SK-N-MC (cell line): ENCODE data around the gene TRIM37.
"Not testable (repeated sequence)": the region's sequence is repeated elsewhere in the genome, so short reads cannot be mapped to it uniquely, and the experiment has no call there.

Experiments
- DNase-seq: peaks from one replicate; pipeline ENCODE4 v3.0.0-alpha.2; 2011; ENCODE audit warnings: low read depth, low spot score
- H3K27ac ChIP-seq: fragments of 200-600 bp; sonication (generic); 2 replicates; pipeline ENCODE4 v1.5.1; 2016; ENCODE audit warnings: mixed run types
- H3K36me3 ChIP-seq: fragments of 200-600 bp; sonication (generic); 2 replicates; pipeline ENCODE4 v1.6.1; 2017; ENCODE audit warnings: antibody characterized with exemption, low read length, mixed read lengths; ENCODE audit not compliant: insufficient read depth
- H3K4me3 ChIP-seq: fragments of 200-600 bp; sonication (generic); 2 replicates; pipeline ENCODE4 v1.5.1; 2016
- H3K9ac ChIP-seq: fragments of 200-600 bp; sonication (generic); 2 replicates; pipeline ENCODE4 v1.8.0; 2017; ENCODE audit warnings: mixed run types, mixed read lengths; ENCODE audit not compliant: insufficient read length
- H3K9me3 ChIP-seq: fragments of 200-600 bp; sonication (generic); 2 replicates; pipeline ENCODE4 v1.6.1; 2017; ENCODE audit warnings: low read depth, mild to moderate bottlenecking, antibody characterized with exemption, low read length, moderate library complexity, mixed read lengths
- EZH2 ChIP-seq: fragments of 200-600 bp; sonication (generic); IDR thresholded peaks from one replicate; pipeline ENCODE4 v1.6.1; 2017; ENCODE audit warnings: antibody characterized with exemption
- FOXP2 ChIP-seq: optimal IDR thresholded peaks from 2 replicates; pipeline ENCODE3; 2011; ENCODE audit warnings: mild to moderate bottlenecking, moderate library complexity; ENCODE audit not compliant: insufficient read depth; ENCODE audit errors: extremely low read length, control extremely low read depth
- POLR2AphosphoS5 ChIP-seq: IDR thresholded peaks from 2 replicates; pipeline ENCODE4 v1.6.1; 2012; ENCODE audit warnings: mild to moderate bottlenecking, low read depth, low read length, borderline replicate concordance

The TRIM37 gene

DNA sequence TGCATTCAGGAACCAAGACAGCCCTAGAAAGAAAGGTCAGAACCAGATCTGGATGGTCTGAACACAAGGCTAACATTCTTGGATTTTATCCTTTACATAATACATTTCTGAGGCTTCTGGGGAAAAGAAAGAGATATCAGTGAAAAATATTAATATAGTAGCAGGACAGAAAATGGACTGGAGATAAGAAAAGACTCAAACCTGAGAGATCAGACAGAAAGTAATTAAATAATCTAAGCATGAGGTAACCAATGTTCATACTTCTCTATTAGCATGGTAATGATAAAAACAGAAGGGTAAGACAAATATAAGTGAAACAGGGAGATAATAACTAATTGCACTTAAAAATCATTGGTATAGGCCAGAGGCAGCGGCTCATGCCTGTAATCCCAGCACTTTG is 5.5 kb downstream of the TRIM37 start:
- no peak overlapping the region for H3K27ac ChIP-seq
- H3K9me3 ChIP-seq, result no peaks in the 10 kb centered on the region
- no peak overlapping the region for H3K4me3 ChIP-seq
- peaks cover 52% of the 10 kb centered on the region for H3K36me3 ChIP-seq
- H3K9ac ChIP-seq, result no peak overlapping the region
- DNase-seq, result no peak
- TF ChIP-seq FOXP2 (no peak), POLR2AphosphoS5 (no peak), EZH2 (no peak)

DNA sequence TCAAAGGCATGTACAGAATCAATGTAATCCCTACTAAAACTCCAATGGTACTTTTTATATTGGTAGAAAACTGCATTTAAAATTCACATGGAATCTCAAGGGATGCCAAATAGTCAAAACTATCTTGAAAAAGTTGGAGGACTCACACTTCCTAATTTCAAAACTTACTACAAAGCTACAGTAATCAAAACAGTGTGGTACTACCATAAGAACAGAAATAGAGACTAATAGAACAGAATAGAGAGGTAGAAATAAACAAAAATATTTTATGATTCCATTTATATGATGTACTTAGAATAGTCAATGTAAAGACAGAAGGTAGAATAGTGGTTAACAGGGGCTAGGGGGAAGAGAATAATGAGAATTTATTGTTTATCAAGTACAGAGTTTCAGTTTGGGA is 8.8 kb downstream of the TRIM37 start:
- Histone ChIP-seq H3K9me3 (no peaks in the 10 kb centered on the region), H3K4me3 (no peak overlapping the region), H3K27ac (no peak overlapping the region), H3K36me3 (peaks cover 46% of the 10 kb centered on the region), H3K9ac (no peak overlapping the region)
- TF ChIP-seq EZH2 (no peak), FOXP2 (no peak), POLR2AphosphoS5 (no peak)
- DNase-seq, result no peak

DNA sequence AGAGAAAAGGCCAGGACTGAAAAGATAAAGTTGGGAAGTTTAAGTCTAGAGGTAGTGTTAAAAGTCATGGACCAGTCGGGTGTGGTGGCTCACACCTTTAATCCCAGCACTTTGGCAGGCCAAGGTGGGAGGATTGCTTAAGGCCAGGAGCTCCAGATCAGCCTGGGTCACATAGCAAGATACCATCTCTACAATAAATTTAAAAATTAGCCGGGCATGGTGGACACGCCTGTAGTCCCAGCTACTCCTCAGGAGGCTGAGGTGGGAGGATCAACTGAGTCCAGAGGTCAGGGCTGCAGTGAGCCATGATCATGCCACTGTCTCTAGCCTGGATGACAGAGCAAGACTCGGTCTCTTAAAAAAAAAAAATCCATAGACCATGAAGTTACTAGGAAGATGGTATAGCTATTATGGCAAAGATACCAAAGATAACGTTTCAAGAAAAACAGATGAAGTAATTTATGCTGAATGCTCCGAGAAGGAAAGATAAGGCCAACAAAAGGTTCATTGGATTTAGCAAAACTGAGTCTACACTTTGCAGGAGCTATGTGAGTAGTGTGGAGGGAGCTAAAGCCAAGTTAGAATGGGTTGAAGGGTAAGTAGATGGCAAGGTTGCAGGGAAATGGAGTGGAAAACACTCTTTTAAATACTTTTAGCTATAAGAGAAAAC is 11.7 kb downstream of the TRIM37 start:
- Histone ChIP-seq H3K36me3 (peaks cover 28% of the 10 kb centered on the region), H3K9ac (no peak overlapping the region), H3K9me3 (no peaks in the 10 kb centered on the region), H3K4me3 (no peak overlapping the region), H3K27ac (peak overlapping the region; percentile 97)
- no peak for TF ChIP-seq POLR2AphosphoS5
- no peak for TF ChIP-seq EZH2
- TF ChIP-seq FOXP2, result no peak
- DNase-seq, result no peak

DNA sequence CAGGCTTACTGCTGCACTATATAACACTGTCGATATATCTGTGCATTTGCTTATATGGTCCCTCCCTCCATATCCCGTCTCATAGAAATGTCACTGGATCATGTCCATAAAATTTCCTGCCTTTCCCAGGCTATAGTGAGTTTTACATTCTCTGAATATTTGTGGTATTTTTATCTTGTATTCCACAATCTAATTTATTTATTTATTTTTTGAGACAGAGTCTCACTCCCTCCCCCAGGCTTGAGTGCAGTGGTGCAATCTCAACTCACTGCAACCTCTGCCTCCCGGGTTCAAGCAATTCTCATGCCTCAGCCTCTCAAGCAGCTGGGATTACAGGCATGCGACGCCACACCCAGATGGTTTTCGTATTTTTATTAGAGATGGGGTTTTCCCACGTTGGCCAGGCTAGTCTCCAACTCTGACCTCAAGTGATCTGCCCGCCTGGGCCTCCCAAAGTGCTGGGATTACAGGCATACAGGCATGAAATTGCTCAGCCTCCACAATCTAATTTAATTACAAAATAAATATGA is 12.9 kb downstream of the TRIM37 start:
- no peak for TF ChIP-seq POLR2AphosphoS5
- no peak for TF ChIP-seq FOXP2
- no peak for TF ChIP-seq EZH2
- Histone ChIP-seq H3K4me3 (peak overlapping the region; percentile 79), H3K9me3 (no peaks in the 10 kb centered on the region), H3K27ac (peak overlapping the region; percentile 97), H3K9ac (peak overlapping the region; percentile 75), H3K36me3 (peaks cover 27% of the 10 kb centered on the region)
- DNase-seq, result peak; percentile 84

DNA sequence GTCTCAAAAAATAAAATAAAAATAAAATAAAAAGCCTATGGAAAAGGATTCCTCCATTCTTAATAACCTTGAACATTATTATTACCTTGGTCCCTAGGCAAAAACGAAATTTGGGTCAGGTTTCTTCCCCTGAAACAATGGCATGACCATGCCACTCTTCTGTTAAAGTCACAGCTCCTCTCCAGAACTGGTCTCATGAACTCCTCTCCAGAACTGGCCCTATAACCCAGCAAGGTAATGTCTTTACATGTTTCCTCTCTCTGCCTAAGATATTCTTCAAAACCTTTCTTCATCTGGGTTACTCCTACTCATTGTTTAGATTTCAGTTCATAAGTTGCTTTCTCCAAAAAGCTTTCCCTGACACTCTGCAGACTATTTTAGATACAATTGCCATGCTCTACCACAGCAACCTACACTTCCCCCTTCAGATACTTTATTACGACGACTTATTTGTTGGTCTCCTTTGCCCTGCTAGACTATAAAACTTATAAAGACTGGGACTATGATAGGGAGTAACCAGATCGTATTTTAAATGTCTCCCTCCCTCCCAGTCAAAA is 13.5 kb downstream of the TRIM37 start:
- H3K4me3 ChIP-seq, result peak overlapping the region; percentile 79
- peak overlapping the region; percentile 75 for H3K9ac ChIP-seq
- H3K27ac ChIP-seq, result peak overlapping the region; percentile 97
- H3K36me3 ChIP-seq, result peaks cover 26% of the 10 kb centered on the region
- H3K9me3 ChIP-seq, result no peaks in the 10 kb centered on the region
- no peak for TF ChIP-seq FOXP2
- TF ChIP-seq EZH2, result no peak
- no peak for TF ChIP-seq POLR2AphosphoS5
- no peak for DNase-seq

DNA sequence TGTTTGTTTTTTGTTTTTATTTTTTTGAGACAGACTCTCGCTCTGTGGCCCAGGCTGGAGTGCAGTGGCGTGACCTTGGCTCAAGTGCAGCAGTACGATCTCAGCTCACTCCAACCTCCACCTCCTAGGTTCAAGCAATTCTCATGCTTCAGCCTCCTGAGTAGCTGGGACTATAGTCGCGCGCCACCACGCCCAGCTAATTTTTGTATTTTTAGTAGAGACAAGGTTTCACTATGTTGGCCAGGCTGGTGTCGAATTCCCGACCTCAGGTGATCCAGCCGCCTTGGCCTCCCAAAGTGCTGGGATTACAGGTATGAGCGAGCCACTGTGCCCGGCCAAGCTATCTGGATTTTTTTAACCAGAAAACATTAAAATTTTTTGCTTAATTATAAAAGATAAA is 16.1 kb downstream of the TRIM37 start:
- H3K9me3 ChIP-seq, DNase-seq, H3K4me3 ChIP-seq, H3K27ac ChIP-seq, H3K9ac ChIP-seq: not testable (repeated sequence)
- H3K36me3 ChIP-seq, result peaks cover 27% of the 10 kb centered on the region

DNA sequence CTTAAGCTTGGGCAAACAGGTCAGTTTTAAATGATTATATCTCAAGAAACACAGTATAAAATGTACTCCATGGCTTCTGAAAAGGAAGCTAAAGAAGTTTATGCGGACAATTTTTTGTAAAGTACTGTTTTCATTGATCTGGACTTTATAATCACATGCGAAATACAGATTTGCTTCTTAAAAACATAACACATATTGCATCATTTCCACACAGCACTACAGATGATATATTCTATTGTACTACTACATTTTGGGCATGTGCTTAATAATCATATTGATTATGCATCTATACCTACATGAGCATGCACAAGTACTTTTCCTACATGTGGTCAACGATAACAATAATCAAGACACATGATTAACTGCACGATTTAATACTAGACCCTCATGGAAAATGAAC is 22.5 kb downstream of the TRIM37 start:
- Histone ChIP-seq H3K9me3 (peaks cover 2% of the 10 kb centered on the region; the same call in 1 of the 2 replicates), H3K36me3 (peaks cover 56% of the 10 kb centered on the region), H3K4me3 (no peak overlapping the region), H3K9ac (no peak overlapping the region), H3K27ac (peak overlapping the region; percentile 42; the same call in 1 of the 2 replicates)
- TF ChIP-seq FOXP2 (no peak), EZH2 (no peak), POLR2AphosphoS5 (no peak)
- no peak for DNase-seq

DNA sequence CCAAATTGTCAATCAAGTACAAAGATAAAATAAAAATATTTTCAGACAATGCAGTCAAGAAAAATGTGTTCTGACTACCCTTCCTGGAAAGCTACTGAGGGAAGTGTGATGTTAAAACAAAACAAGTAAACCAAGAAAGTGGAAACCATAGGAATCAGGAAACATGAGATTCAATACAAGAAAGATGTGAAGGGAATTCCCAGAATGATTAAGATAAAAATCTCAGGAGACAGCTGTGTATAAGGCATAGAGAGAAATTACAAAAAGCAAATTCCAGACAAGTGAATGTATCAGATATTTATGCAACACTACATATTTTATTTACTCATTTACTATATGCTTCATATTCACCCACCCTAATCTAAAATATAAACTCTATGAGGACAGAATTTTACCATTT is 32.2 kb downstream of the TRIM37 start:
- TF ChIP-seq FOXP2, result no peak
- no peak for TF ChIP-seq POLR2AphosphoS5
- TF ChIP-seq EZH2, result no peak
- Histone ChIP-seq H3K36me3 (peaks cover 52% of the 10 kb centered on the region), H3K4me3 (no peak overlapping the region), H3K27ac (no peak overlapping the region), H3K9me3 (no peaks in the 10 kb centered on the region), H3K9ac (no peak overlapping the region)
- no peak for DNase-seq

DNA sequence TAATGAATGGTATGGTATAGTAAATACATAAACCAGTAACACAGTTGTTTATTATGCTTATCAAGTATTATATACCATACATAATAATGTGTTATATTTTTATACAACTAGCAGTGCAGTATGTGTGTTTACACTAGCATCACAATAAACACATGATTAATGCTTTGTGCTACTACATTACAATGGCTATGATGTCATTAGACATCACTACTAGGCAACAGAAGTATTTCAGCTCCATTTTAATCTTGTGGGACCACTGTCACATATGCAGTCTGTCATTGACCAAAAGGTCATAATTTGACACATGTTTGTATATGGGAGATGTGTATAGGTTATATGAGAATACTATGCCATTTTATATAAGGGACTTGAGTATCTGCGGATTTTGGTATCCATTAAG is 32.7 kb downstream of the TRIM37 start:
- Histone ChIP-seq H3K4me3 (no peak overlapping the region), H3K9ac (no peak overlapping the region), H3K27ac (no peak overlapping the region), H3K9me3 (no peaks in the 10 kb centered on the region), H3K36me3 (peaks cover 49% of the 10 kb centered on the region)
- TF ChIP-seq FOXP2 (no peak), EZH2 (no peak), POLR2AphosphoS5 (no peak)
- DNase-seq, result no peak

DNA sequence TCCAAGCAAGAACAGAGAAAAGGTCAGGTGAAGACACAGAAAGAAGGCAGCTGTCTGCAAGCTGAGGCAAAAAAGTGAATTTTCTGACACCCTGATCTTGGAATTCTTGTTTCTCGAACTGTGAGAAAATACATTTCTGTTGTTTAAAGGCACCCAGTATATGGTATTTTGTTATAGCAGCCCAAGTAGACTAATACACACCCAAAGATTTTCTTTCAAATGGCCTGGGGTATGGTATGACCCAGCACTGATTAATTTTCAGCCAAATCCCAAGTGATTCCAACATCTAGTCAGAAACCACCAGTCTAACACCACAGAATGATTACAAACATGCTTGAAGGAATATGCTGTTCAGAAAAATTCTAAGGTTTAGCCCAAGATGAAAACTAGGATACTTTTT is 36.8 kb downstream of the TRIM37 start:
- Histone ChIP-seq H3K9me3 (no peaks in the 10 kb centered on the region), H3K9ac (no peak overlapping the region), H3K36me3 (peaks cover 45% of the 10 kb centered on the region), H3K27ac (no peak overlapping the region), H3K4me3 (no peak overlapping the region)
- DNase-seq, result no peak
- no peak for TF ChIP-seq EZH2
